ENCODE data around the gene ITGBL1. TPM values are rescaled to one million over a fixed set of nuclear protein-coding genes. Genes with fewer than 3 reads are reported as not detected.

The ITGBL1 gene
- total RNA-seq, 6 experiments from 2014 or later = 92.4 to 114 (median 105) TPM

GRCh38 chr13:101555610-101556009, 103.1 kb downstream of the ITGBL1 start:
- peaks cover 62% of the 10 kb centered on the region for H3K4me1 Mint-ChIP-seq (ENCODE audit: low read depth)
- H3K27me3 Mint-ChIP-seq (ENCODE audit: insufficient read depth) = no peaks in the 10 kb centered on the region; the same call in 1 of the 2 replicates
- peak overlapping the region; percentile 20; the same call in 1 of the 2 replicates for H3K27ac Mint-ChIP-seq
- DNase-seq = no peak
- H3K36me3 Mint-ChIP-seq (ENCODE audit: low read depth) = no peaks in the 10 kb centered on the region
- H3K9me3 Mint-ChIP-seq = no peaks in the 10 kb centered on the region
- H3K4me3 Mint-ChIP-seq = no peak overlapping the region
- no peak for TF ChIP-seq CTCF (IDR thresholded peaks at IDR 0.05)

DNA sequence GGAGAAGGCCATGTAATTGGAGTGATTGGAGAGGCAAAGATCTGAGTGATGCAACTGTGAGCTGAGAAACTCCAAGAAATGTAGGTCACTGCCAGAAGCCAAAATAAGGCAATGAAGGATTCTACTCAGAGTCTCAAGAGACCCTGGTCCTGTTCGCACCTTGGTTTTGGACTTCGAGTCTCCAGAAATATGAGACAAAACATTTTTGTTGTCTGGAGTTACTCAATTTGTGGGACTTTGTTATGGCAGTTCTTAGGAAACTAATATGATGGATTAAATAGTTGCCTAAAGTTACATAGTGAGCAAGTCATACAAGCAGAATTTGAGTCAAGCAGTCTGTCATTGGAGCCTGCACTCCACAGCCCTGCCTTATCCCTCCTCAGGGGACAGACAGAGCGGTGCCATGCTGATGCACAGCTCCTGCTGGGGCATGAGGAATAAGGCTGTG, 104.2 kb downstream of the ITGBL1 start:
- TF ChIP-seq CTCF (IDR thresholded peaks at IDR 0.05) = no peak
- no peaks in the 10 kb centered on the region for H3K36me3 Mint-ChIP-seq (ENCODE audit: low read depth)
- peaks cover 60% of the 10 kb centered on the region for H3K4me1 Mint-ChIP-seq (ENCODE audit: low read depth)
- 0 out of 2 replicates have a peak, but pooled peaks cover 2% of the 10 kb centered on the region for H3K27me3 Mint-ChIP-seq (ENCODE audit: insufficient read depth)
- no peak overlapping the region; the same call in 1 of the 2 replicates for H3K27ac Mint-ChIP-seq
- no peaks in the 10 kb centered on the region for H3K9me3 Mint-ChIP-seq
- H3K4me3 Mint-ChIP-seq = no peak overlapping the region
- no peak for DNase-seq

GRCh38 chr13:101565317-101565716, 112.8 kb downstream of the ITGBL1 start:
- Mint-ChIP-seq H3K9me3 (no peaks in the 10 kb centered on the region), H3K27me3 (ENCODE audit: insufficient read depth) (0 out of 2 replicates have a peak, but pooled peaks cover 2% of the 10 kb centered on the region), H3K27ac (no peak overlapping the region), H3K4me3 (no peak overlapping the region), H3K36me3 (ENCODE audit: low read depth) (peaks cover 7% of the 10 kb centered on the region), H3K4me1 (ENCODE audit: low read depth) (peaks cover 25% of the 10 kb centered on the region)
- no peak for DNase-seq
- no peak for TF ChIP-seq CTCF (IDR thresholded peaks at IDR 0.05)

GRCh38 chr13:101567841-101568240, 115.4 kb downstream of the ITGBL1 start:
- H3K36me3 Mint-ChIP-seq (ENCODE audit: low read depth) = peaks cover 7% of the 10 kb centered on the region
- TF ChIP-seq CTCF (IDR thresholded peaks at IDR 0.05) = no peak
- no peak overlapping the region for H3K4me3 Mint-ChIP-seq
- no peak overlapping the region for H3K27ac Mint-ChIP-seq
- no peaks in the 10 kb centered on the region for H3K27me3 Mint-ChIP-seq (ENCODE audit: insufficient read depth)
- peaks cover 39% of the 10 kb centered on the region for H3K4me1 Mint-ChIP-seq (ENCODE audit: low read depth)
- no peaks in the 10 kb centered on the region for H3K9me3 Mint-ChIP-seq
- no peak for DNase-seq

DNA sequence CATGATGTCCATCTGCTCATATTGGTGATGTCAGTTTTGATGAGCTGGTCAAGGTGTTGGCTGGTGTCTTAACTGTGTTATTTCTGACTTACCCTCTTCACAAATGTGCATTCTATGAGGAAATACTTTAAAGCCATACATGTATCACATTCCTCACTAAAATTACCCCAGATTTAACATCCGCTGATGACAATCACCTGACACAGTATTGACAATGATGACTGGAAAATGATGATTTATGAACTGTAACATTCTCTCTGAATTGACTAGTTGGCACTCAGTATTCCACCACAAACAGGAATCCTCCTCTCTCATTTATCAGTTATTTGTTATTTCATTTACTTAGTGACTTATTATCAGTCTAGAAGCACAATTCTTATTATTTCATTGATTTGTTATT, 117.3 kb downstream of the ITGBL1 start:
- DNase-seq = no peak
- H3K9me3 Mint-ChIP-seq = no peaks in the 10 kb centered on the region
- peaks cover 49% of the 10 kb centered on the region for H3K4me1 Mint-ChIP-seq (ENCODE audit: low read depth)
- no peak for TF ChIP-seq CTCF (IDR thresholded peaks at IDR 0.05)
- no peak overlapping the region for H3K4me3 Mint-ChIP-seq
- H3K27me3 Mint-ChIP-seq (ENCODE audit: insufficient read depth) = no peaks in the 10 kb centered on the region
- no peak overlapping the region for H3K27ac Mint-ChIP-seq
- H3K36me3 Mint-ChIP-seq (ENCODE audit: low read depth) = peaks cover 7% of the 10 kb centered on the region

GRCh38 chr13:101570410-101570809, 117.9 kb downstream of the ITGBL1 start:
- H3K4me1 Mint-ChIP-seq (ENCODE audit: low read depth) = peaks cover 52% of the 10 kb centered on the region
- H3K9me3 Mint-ChIP-seq = no peaks in the 10 kb centered on the region
- no peak for TF ChIP-seq CTCF (IDR thresholded peaks at IDR 0.05)
- no peak for DNase-seq
- no peaks in the 10 kb centered on the region for H3K27me3 Mint-ChIP-seq (ENCODE audit: insufficient read depth)
- H3K4me3 Mint-ChIP-seq = no peak overlapping the region
- H3K27ac Mint-ChIP-seq = no peak overlapping the region
- peaks cover 7% of the 10 kb centered on the region for H3K36me3 Mint-ChIP-seq (ENCODE audit: low read depth)
